Endothelial cell of umbilical vein (primary cell): ENCODE data around the gene DHRS7B.

Source experiments
- EZH2 ChIP-seq: IDR thresholded peaks from 2 replicates; pipeline ENCODE4 v1.6.1; 2012; ENCODE audit warnings: borderline replicate concordance, low read depth, mild to moderate bottlenecking, moderate library complexity, low read length, inconsistent platforms; ENCODE audit not compliant: severe bottlenecking
- JUN ChIP-seq: IDR thresholded peaks from 2 replicates; pipeline ENCODE4 v1.6.1; 2011; ENCODE audit warnings: borderline replicate concordance, low read depth; ENCODE audit not compliant: insufficient read length, insufficient read depth
- TF ChIP-seq, protein P1 (sequence below), 2 donors: IDR thresholded peaks; 1 replicate in 1 of 2; 2 replicates in 1 of 2; pipeline ENCODE4 v1.5.1; 2011; ENCODE audit warnings: low read length in 2 of 2, mild to moderate bottlenecking in 2 of 2, moderate library complexity in 2 of 2, control low read depth in 1 of 2, inconsistent platforms in 1 of 2, low read depth in 1 of 2; ENCODE audit not compliant: insufficient read depth in 1 of 2; ENCODE audit errors: extremely low read depth in 1 of 2

GRCh38 chr17:21173543-21173942 lies 46.8 kb downstream of the DHRS7B start:
- TF ChIP-seq, protein P1, sequence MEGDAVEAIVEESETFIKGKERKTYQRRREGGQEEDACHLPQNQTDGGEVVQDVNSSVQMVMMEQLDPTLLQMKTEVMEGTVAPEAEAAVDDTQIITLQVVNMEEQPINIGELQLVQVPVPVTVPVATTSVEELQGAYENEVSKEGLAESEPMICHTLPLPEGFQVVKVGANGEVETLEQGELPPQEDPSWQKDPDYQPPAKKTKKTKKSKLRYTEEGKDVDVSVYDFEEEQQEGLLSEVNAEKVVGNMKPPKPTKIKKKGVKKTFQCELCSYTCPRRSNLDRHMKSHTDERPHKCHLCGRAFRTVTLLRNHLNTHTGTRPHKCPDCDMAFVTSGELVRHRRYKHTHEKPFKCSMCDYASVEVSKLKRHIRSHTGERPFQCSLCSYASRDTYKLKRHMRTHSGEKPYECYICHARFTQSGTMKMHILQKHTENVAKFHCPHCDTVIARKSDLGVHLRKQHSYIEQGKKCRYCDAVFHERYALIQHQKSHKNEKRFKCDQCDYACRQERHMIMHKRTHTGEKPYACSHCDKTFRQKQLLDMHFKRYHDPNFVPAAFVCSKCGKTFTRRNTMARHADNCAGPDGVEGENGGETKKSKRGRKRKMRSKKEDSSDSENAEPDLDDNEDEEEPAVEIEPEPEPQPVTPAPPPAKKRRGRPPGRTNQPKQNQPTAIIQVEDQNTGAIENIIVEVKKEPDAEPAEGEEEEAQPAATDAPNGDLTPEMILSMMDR (IDR thresholded peaks at IDR 0.05; ENCODE audit: extremely low read depth in 1 of 2, insufficient read depth in 1 of 2, low read depth in 1 of 2, low read length in 2 of 2) = no peak
- TF ChIP-seq EZH2 (no peak), JUN (no peak)
